HG02885 (cell line): Measurements from ENCODE around the gene PEX11G.

Experiments
- ATAC-seq: cut with Tn5 transposase; IDR thresholded peaks from one replicate; pipeline ENCODE4 v1.9.1; 2021; ENCODE audit warnings: mild to moderate bottlenecking; ENCODE audit not compliant: unreplicated experiment, poor library complexity

PEX11G gene

DNA sequence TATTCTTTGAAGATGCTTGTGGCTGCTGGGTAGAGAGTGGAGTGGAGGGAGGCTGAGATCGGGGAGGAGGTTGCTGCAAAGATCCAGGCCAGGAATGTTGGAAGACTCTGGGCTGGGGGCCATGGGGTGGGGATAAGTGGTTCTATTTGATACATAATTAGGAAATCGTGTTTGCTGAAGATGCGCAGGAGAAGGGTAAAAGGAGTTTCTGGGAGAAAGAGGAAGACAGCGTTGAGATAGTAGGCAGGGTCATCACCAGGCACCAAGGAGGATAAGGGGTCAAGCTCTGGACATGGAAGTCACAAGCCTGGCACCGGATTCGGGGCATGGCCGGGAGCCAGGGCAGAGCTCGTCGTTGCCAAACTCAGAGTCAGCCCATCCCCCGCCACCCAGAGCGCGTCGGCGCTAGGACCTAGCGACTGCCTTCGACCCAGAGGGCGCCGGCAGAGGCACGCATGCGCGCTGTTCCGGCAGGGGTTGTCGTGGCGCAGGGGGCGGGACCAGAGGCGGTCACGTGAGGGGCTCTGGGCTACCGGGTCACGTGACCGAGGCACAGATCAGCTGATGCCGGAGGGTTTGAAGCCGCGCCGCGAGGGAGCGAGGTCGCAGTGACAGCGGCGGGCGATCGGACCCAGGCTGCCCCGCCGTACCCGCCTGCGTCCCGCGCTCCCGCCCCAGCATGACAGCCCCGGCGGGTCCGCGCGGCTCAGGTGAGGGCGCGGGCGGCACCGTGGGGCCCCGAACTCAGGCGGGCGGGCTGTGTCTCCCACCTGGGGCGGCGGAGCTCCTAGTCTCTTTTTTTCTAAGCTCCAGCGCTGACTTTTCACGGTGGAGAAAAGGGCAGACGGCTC lies 33.5 kb upstream of the PEX11G start, which contains the start of gene MCOLN1:
Gene MCOLN1 (plus strand): TSS at position 553 of the 851 bp plus-strand sequence. CDS start 127 bp downstream, at position 680.
- peak; percentile 86 for ATAC-seq

DNA sequence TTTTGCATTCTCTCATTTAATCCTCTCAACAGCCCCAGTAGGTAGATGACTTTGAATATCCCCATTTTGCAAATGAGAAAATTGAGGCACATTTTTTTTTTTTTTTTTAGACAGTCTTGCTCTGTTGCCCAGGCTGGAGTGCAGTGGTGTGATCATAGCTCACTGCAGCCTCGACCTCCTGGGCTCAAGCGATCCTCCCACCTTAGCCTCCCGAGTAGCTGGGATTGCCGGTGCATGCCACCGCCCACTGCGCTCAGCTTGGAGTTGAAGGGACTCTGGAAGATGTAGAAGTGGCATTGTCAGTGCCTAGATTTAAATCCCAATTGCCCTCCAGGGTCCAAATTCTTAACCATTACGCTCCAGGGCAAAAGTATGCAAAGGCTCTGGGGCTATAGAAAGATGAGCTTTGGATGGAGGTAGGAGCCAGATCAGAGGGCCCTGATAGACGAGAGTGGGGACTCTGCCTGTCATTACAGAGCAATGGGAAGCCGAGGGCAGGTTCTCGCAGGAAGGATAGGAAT lies 32.8 kb upstream of the PEX11G start:
- no peak for ATAC-seq

DNA sequence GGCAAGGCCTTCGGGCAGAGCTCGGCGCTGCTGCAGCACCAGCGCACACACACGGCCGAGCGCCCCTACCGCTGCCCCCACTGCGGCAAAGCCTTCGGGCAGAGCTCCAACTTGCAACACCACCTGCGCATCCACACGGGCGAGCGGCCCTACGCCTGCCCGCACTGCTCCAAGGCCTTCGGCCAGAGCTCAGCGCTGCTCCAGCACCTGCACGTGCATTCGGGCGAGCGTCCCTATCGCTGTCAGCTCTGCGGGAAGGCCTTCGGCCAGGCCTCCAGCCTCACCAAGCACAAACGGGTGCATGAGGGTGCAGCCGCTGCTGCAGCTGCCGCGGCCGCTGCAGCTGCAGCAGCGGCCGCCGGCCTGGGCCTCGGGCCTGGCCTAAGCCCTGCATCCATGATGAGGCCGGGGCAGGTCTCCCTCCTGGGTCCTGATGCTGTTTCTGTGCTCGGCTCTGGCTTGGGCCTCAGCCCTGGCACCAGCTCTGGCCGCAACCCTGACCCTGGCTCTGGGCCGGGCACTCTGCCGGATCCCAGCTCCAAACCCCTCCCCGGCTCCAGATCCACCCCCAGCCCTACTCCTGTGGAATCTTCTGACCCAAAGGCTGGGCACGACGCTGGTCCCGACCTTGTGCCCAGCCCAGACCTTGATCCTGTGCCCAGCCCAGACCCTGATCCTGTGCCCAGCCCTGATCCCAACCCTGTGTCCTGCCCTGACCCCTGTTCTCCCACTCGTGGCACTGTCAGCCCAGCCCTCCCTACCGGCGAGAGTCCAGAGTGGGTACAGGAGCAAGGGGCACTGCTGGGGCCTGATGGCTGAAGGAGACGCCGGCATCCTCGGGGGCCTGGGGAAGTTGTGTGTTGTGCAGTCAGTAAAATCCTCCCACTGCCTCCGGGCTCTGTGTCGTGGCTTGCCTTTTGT lies 31.6 kb upstream of the PEX11G start:
- no peak for ATAC-seq

DNA sequence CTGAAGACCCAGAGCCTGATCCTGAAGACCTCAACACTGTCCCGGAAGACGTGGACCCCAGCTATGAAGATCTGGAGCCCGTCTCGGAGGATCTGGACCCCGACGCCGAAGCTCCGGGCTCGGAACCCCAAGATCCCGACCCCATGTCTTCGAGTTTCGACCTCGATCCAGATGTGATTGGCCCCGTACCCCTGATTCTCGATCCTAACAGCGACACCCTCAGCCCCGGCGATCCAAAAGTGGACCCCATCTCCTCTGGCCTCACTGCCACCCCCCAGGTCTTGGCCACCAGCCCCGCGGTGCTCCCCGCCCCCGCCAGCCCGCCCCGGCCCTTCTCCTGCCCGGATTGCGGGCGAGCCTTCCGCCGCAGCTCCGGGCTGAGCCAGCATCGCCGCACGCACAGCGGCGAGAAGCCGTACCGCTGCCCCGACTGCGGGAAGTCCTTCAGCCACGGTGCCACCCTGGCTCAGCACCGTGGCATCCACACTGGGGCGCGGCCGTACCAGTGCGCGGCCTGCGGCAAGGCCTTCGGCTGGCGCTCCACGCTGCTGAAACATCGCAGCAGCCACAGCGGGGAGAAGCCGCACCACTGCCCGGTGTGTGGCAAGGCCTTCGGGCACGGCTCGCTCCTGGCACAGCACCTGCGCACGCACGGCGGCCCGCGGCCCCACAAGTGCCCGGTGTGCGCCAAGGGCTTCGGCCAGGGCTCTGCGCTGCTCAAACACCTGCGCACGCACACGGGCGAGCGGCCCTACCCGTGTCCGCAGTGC lies 30.7 kb upstream of the PEX11G start:
- ATAC-seq, result no peak

DNA sequence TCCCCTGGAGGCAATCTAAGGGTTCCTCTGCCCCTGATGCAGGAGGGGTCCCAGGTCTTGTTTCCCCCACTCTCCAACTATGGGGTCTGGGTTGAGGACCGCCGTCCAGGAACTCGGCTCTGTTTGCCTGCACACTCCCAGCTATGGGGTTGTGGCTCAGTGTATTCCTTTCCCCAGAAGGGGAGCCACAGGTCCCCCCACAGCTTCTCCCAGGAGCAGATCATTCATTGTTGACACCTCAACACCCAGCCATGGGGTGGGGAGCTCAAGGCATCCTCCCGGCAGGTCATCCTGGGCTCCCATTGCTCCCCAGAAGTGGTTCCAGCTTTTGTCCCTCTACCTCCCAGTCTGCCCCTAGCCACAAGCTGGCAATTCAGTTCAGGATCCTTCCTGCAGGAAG lies 28.0 kb upstream of the PEX11G start:
- ATAC-seq, result no peak

DNA sequence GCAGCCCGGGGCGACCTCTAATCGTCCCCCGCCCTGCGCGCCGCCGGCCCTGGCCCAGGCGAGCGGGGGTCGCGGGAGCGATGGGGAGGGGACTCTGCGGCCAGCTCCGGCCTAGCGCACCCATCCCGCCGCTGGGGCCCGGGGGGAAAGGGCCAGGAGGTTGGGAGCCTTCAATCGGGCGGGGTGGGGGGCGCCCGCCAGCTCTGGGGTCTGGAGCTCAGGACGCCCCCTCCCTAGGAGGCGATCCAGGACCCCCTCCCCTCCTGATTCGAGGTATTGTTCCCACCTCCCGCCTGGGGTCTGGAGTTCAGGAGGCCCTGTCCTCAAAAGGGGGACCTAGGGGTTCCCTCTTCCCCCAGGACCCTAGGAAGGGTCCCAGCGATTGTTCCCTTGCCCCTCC lies 27.5 kb upstream of the PEX11G start:
- no peak for ATAC-seq

DNA sequence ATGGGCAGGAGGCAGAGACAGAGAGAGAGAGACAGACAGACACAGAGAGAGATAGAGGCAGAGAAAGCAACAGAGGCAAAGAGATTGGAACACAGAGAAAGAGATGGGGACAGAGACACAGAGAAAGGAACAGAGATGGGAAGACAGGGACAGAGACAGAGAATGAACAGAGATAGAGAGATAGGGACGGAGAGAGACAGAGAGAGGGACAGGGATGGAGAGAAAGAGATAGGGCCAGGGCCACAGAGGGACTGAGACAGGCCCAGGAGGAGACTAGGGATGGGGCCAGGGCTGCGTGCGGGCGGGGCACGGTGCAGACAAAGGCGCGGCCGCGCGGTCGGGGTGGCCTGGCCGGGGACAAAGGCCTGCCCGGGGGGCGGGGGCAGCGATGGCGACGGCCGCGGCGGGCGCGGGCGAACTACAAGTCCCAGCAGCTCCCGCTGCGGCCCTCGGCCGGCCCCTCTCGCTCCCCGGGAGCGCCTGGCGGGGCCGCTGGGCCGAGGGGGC lies 26.9 kb upstream of the PEX11G start, which contains the start of gene ZNF358:
Gene ZNF358 (plus strand): TSS at position 459 of the 507 bp plus-strand sequence. CDS start 3,140 bp downstream, outside the sequence.
- ATAC-seq, result no peak

DNA sequence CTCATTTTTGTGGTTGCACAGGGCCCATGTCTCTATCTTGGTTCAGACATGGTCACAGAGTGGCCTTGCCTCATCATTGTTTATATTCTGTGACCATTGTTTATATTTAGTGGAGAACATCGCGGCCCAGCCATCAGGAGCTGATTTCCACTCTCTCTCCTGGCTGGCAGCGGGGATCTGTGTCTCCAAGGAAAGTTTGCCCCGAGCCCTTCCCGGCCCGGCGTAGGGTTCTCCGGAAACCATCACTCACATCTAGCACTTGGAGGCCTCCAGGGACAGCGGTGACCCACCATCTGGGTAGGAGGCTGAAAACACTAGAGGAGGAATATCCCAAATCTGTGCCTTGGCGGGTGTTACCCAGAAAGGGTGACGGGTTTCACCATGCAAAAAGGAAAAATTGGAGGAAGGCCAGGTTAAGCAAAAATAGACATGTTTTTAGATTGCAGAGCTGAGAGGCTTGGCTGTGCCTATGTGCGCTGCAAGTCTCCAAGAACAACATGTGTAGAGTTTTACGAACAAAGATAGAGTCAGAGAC lies 26.3 kb upstream of the PEX11G start:
- ATAC-seq, result no peak

DNA sequence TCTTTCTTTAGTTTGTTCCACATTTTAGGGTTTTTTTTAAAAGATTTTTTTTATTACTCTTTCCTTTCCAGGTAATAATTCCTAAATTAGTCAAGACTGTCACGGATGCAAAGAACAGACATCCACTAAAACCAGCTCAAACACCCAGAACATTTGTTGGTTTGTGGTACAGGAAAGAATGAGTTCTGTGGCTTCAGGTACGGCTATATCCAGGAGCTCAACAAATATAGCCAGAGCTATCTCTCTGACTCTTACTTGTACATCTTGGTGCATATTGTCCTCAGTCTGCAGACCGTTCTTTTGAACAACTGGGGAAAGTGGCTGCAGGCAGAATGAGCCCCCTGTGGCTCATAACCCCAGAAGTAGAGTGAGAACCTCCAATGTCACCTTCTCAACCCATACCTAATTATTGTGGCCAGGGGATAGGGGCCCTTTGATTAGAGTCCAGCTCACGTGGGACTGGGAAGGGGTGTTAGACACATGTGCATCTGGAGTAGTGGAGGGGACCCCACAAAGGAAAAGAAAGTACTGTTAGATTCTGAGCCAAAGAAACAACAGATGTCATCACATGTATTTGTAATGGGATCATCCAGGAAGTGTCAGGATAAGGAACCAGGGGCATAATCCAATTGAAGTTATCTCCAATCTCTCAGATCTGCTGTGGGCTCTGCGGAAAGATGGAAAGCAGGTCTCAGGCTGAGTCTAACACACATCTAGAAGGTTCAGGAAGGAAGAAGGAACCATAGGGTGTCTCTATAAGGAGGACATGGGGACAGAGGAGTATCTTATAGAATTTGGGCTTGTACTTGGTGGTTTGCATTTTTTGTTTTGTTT lies 25.2 kb upstream of the PEX11G start:
- no peak for ATAC-seq

DNA sequence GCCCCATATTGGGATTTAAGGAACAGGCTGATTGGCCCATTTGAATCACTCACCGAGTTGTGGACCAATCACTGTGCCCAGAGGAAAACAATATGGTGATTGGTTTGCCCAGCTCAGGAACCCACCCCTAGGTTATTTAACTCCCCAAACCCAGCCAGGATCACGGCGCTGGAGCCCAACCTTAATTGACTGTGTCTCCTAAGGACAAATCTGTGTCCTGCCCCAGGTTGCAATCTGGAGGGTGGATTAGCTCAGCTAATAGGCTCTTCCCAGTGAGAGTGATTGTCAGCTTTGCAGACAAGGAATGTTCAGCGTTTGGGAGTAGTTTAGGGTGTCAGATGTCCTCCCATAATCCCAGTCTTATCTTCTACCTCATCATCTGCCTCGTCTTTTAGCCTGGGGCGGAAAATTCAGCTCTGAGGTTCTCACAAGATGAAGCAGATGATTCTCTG lies 23.6 kb upstream of the PEX11G start:
- no peak for ATAC-seq

DNA sequence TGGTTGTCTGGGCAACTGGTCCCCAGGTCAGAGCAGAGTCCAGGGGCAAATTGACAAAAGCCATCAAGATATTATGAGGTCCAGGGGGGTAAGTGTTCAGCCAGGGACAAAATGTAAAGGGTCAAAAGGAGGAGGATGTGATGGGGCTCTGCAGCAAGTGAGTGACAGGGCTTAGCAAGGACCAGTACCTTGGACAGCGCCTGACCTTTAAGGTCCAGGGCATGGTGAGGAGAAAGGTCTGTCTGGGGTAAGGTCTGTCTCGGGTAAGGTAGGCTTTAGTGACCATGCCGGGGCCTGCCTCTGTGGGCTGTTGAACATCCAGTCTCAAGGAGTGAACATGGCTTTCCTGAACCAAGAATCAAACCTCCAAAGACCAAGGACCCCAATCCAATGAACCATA lies 20.8 kb upstream of the PEX11G start:
- no peak for ATAC-seq

DNA sequence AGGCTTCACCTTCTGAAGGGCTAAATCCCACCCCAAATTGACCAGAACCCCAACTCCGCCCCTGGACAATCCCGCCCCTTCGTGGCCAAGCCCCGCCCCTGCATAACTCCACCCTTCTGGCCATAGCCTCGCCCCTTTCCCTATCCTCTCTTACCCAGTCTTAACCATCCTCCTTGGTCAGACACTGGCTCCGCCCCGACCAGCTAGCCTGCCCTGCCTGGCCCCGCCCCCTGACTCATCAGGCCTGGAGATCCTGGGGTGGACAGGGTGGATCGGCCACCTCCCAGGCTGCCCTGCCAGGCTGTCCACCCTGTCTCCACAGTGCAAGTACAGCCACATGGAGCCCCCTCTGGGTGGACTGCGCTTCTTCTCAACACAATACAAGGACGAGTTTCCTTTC lies 19.0 kb upstream of the PEX11G start:
- ATAC-seq, result no peak

DNA sequence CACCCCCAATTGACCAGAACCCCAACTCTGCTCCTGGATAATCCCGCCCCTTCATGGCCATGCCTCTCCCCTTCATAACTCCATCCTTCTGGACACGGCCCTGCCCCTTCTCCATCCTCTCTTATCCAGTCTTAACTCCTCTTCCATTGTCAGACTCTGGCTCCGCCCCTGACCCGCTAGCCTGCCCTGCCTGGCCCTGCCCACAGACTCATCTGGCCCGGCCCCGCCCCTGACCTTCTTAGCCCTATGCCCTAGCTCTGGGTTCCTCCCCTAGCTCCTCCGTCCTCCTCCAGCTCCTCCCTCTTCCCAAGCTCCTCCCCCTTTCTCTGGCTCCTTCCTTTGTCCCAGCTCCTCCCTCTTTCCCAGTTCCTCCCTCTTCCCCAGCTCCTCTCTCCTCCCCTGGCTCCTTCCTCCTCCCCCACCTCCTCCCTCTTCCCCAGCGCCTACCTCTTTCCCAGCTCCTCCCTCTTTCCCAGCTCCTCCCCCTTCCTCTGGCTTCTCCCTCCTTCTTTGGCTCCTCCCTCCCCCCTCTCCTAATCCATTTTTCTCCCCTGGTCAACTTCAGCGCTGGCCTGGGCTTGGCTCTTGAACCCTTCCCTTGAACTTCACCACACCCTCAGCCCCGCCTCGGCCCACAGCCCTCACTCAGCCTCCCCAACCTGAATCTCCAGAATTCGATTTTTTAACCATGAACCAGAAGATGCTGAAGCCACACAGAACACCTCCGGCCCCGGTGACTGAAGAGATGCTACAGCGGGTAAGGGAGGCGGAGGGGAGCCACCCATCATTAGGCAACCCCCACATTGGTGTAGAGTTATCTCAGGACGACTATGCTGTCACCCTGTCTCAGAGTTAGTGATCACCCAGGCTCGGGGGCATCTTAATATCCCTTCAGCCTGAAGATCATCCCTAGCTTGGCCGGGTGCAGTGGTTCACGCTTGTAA lies 17.8 kb upstream of the PEX11G start:
- no peak for ATAC-seq

DNA sequence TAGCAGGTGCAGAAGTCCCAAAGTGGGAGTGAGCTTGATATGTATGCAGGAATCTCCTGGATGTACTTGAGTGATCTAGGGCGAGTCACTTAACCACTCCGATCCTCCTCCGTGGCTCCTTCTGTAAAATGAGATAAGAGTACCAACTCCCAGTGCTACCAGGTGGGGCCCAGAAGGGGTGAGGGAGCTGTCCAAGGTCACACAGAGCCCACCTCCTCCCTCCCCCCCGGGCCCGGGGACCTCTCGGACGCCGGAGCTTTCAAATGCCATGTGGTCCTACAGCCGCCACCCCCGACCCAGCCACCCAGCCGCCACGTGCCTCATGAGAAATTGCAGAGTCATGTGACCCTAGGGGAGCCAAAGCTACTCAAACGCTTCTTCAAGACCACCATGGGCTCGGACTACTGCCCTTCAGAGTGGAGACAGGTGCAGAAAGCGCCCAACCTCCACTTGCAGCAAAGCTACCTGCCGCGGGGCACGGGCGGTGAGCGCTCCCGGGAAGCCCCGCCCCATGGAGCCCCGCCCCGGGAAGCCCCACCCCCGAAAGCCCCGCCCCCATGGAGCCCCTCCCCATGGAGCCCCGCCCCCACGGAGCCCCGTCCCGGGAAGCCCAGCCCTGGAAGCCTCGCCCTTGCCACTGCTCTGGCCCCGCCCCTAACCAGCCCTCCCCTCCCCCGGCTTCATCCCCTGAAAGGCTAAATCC lies 17.0 kb upstream of the PEX11G start:
- no peak for ATAC-seq

DNA sequence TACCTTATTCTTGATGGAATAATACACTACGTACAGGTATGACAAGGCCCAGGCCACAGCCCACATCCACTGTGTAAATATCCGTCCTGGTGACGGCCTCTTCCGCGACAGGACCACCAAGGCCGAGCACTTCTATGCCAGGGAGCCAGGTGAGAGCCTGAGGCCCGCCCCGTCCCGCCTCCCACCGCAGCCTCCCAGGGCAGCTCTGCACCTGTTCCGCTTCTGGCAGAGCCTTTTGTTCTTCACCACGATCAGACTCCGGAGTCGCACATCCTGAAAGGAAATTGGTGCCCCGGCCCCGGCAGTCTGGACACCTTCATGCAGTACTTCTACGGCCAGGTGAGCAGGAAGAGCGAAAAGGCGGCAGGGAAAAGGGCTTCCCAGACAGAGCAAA lies 16.4 kb upstream of the PEX11G start:
- ATAC-seq, result no peak

DNA sequence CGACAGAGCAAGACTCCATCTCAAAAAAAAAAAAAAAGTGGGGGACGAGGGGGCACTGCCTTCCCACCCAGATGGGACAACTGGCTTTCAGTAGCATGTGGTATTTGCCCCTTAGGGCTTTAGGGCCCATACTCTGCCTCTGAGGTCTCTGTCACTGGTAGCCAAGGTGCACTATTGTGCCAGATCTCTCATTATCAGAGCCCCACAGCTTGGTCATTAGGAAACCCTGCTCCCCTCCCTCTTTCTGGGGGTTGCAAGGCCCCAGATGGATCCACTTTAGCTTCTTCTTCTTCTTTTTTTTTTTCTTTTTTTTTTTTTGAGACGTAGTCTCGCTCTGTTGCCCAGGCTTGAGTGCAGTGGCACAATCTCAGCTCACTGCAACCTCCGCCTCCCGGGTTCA lies 15.8 kb upstream of the PEX11G start:
- no peak for ATAC-seq

DNA sequence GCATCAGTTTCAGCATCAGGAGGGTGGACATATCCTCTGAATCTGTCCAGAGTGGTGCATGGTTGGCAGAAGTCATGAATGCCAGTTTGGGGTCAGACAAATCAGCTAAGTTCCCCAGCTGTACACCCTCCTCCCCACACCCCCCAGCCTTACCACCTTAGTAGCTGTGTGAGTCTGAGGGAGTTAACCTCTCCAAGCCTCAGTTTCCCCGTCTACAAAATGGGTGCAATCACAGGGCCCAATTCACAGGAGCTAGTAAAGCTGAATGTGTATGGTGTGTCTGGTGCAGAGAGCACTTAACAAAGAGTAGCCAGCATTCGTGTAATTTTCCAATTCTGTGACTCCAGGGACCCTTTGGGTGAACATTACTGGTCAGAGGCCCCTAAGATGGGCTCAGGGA lies 13.7 kb upstream of the PEX11G start:
- no peak for ATAC-seq
